HCEC 1CT (cell line): ENCODE data around the gene FAM53A.

ENCODE experiments used
- DNase-seq: peaks from one replicate; pipeline ENCODE4 v3.0.0-alpha.2; 2017

FAM53A gene

GRCh38 chr4:1637580-1638271, 46.4 kb downstream of the FAM53A start:
- DNase-seq = no peak

DNA sequence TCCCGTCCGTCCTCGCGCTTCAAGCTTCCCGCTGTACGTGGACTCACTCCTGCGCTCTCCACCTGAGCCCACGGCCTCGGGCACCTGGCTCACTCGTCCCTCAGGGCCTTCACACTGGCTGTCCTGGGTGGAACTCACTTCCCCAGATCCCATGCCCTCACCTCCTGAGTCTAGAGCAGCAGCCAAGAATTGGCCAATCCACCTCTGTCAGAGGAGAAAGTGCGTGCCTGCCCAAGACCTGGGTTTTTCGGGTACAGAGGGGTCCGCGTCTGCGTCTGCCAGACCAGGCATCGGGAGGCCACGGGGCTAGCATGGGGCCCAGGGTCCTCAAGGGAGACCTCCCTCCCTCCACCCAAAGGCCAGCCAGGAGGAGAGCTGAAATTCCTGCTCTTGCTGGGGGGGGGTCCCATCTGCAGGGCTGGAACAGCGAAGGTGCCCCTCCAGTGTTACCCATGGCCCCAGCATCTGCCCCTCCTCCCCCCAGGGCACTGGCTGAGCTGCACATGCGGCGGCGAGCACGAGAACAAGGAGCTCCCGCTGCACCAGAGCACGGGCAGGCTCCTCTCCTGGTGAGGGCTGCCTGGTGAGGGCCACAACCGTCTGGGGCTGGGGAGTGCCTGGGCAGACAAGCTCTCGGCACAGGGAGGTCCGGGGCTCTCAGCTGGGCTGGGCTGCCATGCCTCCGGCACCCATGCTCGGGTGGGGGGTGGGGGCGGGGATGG, 47.5 kb downstream of the FAM53A start:
- DNase-seq = no peak

GRCh38 chr4:1635464-1635863, 48.6 kb downstream of the FAM53A start:
- no peak for DNase-seq

GRCh38 chr4:1633993-1634392, 50.1 kb downstream of the FAM53A start:
- DNase-seq = no peak

- no peak for DNase-seq
Observed at GRCh38 chr4:1632109-1633104, 51.7 kb downstream of the FAM53A start.

DNA sequence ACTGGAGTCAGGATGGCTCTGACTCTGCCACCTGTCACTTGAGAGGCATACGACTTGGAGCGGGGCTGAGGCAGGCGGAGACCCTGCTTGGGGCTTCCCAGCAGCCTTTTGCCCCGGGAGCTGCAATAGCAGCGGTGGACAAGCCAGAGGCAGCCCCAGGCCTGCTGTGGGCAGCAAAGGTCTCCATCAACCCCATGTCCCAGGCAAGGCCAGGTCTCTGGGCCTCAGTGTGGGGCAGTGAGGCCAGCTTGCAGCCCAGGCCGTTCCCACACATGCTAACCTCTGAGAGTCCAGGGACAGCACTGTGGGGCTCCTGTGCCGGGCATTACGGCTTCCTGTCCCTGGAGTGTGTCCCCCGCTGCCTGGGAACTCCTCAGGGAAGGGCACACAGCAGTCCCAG, 53.0 kb downstream of the FAM53A start:
- DNase-seq = no peak

DNA sequence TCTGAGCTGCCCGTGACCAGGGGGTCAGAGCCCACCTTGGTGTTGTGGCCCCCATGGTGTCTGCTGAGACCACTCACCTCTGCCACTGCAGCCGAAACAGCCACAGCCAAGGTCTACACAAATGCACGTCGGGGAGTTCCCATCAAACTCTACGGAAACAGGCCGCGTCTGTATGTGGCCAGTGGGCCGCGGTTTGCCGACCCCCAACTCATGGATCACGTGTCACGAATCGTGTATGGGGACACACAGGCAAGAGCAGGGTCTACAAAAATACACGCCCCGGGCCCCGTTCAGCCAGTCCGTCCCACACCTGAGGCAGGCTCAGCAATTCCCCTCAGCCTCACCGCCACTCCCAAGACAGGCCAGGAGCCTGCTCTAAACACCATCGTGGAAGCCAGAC, 53.8 kb downstream of the FAM53A start:
- DNase-seq = no peak

- no peak for DNase-seq
Observed at GRCh38 chr4:1629699-1630083, 54.4 kb downstream of the FAM53A start.

DNA sequence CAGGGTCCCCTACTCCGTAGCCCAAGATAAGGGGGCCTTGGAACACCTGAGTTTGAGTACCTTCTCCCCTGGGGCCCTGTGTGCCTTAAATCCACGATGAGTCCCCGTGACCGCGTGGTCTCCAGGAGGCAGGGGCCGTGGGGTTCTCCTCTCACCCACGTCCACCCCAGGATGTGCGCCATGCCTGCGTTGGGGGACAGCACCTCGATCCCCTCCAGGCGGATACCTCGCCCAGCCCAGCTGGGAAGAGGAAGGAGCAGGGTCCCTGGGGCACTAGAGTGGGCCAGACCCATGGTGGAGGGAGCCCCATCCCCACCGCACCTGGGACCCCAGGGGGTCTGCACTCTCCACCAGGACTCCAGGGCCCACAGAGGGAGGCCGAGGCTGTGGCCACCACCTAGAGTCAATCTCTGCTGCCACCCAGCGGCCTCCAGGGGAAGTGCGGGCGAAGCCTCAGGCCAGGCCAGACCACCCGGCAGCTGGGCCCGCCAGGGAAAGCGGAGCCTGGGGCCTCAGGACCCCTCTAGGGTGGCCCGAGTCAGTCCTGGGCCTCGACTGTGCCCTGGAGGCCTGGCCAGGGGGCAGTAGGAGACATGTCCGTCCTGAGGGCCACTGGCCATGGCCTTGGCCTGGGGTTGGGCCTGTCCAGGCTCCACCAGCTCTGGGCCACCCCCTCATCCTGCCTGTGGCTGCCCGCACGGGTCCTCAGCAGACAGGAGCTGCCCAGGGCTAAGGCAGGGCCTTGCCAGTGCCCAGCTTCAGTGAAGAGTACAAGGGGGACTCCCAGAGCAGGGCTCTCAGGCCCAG, 55.0 kb downstream of the FAM53A start:
- no peak for DNase-seq

DNA sequence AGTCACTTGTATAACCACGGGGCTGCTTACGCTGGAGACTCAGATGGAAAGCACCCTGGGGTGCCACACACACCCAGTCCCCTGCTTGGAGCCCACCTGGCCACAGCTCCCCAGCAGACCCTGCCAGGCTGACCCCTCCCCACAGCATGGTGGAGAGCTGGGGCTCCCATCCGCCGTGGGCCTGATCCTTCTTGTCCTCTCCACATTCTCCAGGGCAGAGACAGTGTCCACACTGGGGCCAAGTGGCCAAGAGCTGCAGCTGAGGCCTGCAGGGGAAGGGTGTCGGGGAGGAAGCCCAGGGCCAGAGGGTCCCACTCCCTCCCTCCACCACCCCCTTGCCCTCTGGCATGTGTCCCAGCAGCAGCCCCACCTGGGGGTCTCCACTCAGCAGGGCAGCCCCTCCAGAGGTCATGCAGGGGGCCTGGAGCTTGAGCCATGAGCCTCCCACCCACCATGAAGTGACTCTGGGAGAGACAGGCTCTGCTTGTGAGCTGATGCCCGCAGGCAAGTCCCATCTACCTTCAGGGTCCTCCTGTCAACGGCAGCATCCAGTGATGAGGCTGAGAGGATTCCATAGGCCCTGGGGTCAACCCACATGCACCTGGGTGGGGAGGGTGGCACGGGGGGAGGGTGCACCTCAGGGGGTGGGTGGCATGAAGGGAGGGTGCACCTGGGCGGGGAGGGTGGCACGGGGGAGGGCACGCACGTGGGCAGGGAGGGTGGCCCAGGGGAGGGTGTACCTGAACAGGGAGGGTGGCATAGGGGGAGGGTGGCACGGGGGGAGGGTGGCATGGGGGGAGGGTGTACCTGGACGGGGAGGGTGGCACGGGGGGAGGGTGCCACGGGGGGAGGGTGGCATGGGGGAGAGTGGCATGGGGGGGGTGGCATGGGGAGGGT, 56.4 kb downstream of the FAM53A start:
- no peak for DNase-seq

GRCh38 chr4:1626941-1627340, 57.2 kb downstream of the FAM53A start:
- no peak for DNase-seq

- no peak for DNase-seq
Observed at GRCh38 chr4:1626151-1626550, 58.0 kb downstream of the FAM53A start.

DNA sequence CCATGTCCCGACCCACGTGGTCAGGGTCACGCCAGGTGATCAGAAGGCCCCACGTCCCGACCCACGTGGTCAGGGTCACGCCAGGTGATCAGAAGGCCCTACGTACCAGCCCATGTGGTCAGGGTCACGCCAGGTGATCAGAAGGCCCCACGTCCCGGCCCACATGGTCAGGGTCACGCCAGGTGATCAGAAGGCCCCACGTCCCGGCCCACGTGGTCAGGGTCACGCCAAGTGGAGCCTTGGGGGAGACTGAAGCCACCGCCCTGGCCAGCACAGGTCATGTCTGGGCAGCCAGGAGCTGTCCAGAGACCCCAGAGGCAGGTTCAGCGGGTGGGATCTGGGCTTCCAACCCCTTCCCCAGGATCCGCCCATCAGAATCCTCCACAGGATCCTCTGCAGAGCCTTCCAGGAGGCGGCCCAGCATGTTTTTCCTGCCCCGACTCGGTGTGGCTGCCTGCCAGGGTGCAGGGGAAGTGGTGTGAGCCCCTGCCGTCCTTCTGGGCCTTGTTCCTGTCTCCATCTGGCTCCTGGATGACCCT, 58.4 kb downstream of the FAM53A start:
- DNase-seq = no peak

GRCh38 chr4:1624519-1624910, 59.6 kb downstream of the FAM53A start:
- DNase-seq = no peak

DNA sequence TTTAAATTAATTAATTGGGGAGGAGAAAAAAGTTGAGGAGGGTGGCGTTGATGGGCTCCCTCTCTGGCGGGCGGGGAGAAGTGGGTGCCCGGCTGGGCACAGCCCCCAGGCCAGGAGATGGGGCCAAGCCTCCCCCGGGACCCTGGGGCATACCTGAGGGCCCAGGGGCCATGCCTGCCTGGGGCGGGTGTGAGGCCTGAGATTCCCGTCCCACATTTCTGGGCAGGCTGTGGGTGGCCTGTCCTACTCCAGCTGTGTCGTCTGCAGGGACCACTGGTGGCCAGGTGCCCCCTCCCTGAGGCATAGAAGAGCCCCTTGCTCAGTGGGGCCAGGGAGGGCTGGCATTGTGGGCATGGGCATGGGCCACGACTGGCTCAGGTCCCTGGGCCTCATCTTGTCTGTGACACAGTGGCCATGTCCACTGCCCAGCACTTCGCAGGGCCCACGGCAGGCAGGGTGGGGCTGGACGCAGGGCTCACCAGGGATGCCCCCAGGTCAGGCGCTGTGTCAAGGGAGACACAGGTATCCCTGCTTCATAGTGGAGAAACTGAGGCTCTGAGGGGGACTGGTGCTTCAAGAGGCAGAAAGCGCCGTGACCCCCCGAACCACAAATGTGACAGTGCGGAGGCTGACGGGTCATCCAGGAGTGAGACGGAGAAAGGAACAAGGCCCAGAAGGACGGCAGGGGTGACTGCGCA, 60.1 kb downstream of the FAM53A start:
- no peak for DNase-seq

- no peak for DNase-seq
Observed at GRCh38 chr4:1623400-1623799, 60.7 kb downstream of the FAM53A start.

GRCh38 chr4:1622956-1623355, 61.2 kb downstream of the FAM53A start:
- no peak for DNase-seq

GRCh38 chr4:1622238-1622637, 61.9 kb downstream of the FAM53A start:
- DNase-seq = no peak

GRCh38 chr4:1621526-1621925, 62.6 kb downstream of the FAM53A start:
- no peak for DNase-seq

DNA sequence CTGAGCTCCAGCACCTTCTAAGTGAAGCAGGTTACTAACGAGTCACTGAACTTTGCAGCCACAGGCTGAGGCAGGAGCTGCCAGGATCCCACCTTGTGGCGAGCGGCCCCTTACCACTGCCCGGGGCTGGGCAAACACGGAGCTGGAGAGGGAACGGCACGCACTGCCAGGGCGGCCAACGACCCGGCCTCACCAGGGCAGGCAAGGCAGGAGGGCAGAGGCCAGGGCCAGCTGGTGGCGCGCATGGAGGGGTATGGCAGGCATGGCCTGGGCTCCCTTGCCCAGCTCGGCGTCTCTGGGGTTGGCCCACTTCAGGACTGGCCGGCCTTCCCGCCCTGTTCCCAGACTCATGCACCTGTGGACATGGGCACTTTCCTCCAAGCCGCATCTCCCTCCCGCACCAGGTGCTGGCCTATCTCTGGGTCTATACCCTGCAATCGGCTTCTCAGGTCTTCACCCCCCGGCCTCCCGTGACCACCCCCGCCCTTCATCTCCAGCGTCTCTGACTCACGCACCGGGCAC, 64.9 kb downstream of the FAM53A start:
- no peak for DNase-seq
